Measurements from ENCODE around the gene NPC1. TPM values are rescaled to one million over a fixed set of nuclear protein-coding genes. Genes with fewer than 3 reads are reported as not detected.
"Not testable (repeated sequence)": the region's sequence is repeated elsewhere in the genome, so short reads cannot be mapped to it uniquely, and the experiment has no call there.

NPC1 gene
- total RNA-seq, 1 donor from 2014 or later = 38.1 TPM

- no peak for ATAC-seq
These were observed 65.0 kb downstream of the NPC1 start for GRCh38 chr18:23521271-23521670.

GRCh38 chr18:23519734-23520133 lies 66.6 kb downstream of the NPC1 start:
- ATAC-seq = peak; percentile 23

GRCh38 chr18:23515911-23516546 lies 70.3 kb downstream of the NPC1 start:
- peak; percentile 90 for ATAC-seq

DNA sequence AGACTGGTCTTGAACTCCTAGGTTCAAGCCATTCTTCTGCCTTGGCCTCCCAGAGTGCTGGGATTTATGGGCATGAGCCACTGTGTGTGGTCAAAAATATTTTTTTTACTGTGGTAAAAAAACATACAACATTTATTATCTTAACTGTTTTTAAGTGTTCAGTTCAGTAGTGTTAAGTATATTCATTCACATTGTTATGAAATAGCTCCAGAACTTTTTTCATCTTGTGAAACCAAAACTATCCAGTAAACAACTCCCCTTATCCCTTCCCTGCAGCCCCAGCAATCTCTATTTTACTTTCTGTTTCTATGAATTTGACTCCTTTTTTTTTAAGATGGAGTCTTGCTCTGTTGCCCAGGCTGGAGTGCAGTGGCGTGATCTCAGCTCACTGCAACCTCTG lies 73.7 kb downstream of the NPC1 start:
- no peak for ATAC-seq

DNA sequence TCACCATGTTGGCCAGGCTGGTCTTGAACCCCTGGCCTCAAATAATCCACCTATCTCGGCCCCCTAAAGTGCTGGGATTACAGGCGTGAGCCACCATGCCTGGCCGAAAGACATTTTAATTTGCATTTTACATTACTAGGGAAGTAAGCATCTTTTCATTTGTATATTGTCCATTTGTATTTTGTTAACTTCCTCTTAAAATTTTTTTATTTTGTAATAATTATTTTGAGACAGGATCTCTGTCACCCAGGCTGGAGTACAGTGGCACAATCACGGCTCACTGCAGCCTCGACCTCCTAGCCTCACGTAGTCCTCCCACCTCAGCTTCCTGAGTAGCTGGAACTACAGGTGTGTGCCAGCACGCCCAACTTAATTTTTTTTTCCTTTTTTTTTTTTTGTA lies 74.1 kb downstream of the NPC1 start:
- not testable (repeated sequence) for ATAC-seq

DNA sequence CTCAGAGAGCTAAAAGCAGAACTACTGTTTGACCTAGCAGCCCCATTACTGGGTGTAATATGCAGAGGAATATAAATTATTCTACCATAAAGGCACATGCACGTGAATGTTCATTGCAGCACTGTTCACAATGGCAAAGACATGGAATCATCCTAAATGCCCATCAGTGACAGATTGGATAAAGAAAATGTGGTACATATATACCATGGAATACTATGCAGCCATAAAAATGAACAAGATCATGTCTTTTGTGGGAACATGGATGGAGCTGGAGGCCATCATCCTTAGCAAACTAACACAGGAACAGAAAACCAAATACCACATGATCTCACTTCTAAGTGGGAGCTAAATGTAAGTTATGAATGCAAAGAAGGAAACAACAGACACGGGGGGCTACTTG lies 75.4 kb downstream of the NPC1 start:
- ATAC-seq = not testable (repeated sequence)

DNA sequence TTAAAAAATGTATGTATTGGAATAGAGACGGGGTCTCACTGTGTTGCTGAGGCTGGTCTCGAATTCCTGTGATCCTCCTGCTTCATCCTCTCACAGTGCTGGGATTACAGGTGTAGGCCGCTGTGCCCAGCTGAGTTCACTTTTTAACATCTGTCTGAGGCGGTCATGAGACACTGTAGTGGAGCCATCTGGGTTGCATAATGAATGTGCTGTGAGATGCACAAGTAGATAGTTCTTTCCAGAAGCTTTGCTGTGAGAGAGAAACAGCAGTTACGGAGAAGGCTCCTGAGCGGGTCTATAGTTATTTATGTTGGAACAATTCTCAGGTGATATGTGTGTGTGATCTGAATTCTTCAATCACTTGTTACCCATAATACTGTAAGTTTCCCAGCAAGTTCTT lies 79.9 kb downstream of the NPC1 start:
- no peak for ATAC-seq

DNA sequence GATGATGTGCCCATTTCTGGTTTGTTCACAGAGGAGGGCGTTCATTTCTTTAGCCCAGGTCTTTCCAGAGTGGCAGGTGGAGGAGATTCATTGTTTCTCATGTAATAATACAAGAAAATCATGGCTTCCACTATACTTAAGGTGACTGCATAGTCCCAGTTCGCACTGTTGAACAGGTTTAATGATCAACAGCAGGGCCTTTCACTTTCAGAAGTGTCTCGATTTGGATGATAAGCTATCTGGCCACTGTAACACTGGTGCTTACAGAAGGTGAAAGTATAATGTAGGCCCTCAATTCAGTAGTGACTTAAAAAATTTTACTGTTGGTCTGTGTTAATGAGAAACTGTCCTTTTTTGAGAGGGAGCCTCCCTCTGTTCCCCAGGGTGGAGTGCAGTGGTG lies 81.6 kb downstream of the NPC1 start:
- ATAC-seq = no peak

- ATAC-seq = no peak
These were observed 82.4 kb downstream of the NPC1 start for GRCh38 chr18:23503963-23504344.

DNA sequence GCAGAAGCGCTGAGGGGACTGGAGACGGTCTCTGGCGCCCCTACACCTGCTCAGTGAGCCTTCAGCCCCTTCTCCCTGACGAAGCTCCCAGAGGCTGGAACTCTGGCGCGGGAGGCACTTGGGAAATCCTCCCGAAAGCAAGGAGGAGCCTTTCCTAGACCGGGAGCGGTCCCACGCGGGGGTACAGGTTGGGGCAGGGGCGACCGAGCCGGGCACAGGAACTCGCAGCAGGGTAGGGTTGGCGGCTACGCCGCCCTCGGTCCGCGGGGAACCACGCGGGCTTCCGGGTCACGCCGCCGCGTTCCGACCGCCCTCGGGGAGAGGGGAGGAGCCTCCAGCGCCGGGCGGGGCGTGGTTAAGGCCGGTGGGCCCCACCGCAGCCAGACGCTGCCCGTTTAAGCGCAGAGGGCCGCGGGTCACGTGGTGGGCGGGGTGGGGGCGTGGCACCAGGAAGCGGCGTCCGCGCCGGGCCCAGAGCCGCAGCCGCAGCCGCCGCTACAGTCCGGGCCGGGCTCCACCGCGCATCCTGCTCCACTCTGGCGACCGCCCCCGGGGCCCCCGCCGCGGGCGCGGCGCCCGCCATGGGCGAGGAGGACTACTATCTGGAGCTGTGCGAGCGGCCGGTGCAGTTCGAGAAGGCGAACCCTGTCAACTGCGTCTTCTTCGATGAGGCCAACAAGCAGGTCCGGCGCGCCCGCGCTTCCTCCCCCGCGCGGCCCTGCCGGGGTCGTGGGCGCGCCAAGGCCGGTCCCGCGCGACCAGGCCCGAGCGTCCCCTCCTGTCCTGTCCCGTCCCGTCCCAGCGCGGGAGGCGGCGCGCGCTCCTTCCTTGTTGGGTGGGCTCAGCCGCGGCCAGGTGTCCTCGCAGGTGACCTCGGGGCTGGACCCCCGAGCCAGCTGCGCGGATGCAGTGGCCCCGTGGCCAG lies 83.0 kb downstream of the NPC1 start, which contains the start of gene RMC1:
RMC1 (plus strand) TSS at position 474 of the 925 bp plus-strand sequence; CDS start at position 582, 108 bp downstream.
- peak; percentile 98 for ATAC-seq

- ATAC-seq = no peak
These were observed 83.7 kb downstream of the NPC1 start for GRCh38 chr18:23502516-23503037.

- no peak for ATAC-seq
These were observed 84.7 kb downstream of the NPC1 start for GRCh38 chr18:23501626-23502025.

DNA sequence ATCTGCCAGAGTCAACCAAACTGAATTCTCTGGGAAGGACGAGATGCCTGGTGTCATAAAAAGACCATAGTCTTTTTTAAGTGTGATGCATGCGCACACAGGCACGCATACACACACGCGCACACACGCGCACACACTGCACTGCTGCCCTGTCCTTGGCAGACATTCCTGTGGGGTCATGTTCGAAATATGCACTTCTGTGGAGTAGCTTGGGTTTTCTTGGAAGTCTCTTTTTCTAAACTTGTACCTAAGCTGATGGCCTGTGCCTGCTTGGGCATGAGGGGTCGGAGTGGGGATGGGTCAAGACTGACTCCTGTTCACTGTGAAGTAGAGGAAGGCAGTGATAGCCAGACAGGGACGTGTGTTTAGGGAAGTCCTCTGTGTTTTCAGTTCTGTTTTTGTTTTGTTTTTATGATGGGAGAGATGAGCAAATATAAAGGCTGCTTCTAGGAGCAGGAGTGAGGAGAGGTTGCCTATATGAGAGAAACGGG lies 87.0 kb downstream of the NPC1 start:
- no peak for ATAC-seq

DNA sequence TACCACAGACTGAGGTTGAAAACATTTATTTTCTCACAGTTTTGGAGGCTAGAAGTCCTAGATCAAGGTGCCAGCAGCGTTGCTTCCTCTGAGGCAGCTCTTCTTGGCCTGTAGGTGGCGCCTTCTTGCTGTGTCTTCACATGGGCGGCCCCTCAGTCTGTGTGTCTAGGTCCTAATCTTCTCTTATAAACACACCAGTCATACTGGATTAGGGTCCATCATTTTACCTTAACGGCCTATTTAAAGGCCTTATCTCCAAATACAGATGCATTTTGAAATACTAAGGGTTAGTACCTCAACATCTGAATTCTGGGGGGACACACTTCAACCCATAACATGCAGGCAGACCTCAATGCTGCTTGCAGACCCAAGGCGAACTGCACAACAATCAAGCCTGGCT lies 87.4 kb downstream of the NPC1 start:
- ATAC-seq = no peak

GRCh38 chr18:23498117-23498516 lies 88.2 kb downstream of the NPC1 start:
- ATAC-seq = no peak

GRCh38 chr18:23495723-23496440 lies 90.4 kb downstream of the NPC1 start:
- peak; percentile 90 for ATAC-seq

- peak; percentile 90 for ATAC-seq
These were observed 91.3 kb downstream of the NPC1 start for GRCh38 chr18:23494992-23495391.

- ATAC-seq = no peak
These were observed 92.7 kb downstream of the NPC1 start for GRCh38 chr18:23493654-23494053.

- ATAC-seq = not testable (repeated sequence)
These were observed 96.7 kb downstream of the NPC1 start for GRCh38 chr18:23489586-23489985.

DNA sequence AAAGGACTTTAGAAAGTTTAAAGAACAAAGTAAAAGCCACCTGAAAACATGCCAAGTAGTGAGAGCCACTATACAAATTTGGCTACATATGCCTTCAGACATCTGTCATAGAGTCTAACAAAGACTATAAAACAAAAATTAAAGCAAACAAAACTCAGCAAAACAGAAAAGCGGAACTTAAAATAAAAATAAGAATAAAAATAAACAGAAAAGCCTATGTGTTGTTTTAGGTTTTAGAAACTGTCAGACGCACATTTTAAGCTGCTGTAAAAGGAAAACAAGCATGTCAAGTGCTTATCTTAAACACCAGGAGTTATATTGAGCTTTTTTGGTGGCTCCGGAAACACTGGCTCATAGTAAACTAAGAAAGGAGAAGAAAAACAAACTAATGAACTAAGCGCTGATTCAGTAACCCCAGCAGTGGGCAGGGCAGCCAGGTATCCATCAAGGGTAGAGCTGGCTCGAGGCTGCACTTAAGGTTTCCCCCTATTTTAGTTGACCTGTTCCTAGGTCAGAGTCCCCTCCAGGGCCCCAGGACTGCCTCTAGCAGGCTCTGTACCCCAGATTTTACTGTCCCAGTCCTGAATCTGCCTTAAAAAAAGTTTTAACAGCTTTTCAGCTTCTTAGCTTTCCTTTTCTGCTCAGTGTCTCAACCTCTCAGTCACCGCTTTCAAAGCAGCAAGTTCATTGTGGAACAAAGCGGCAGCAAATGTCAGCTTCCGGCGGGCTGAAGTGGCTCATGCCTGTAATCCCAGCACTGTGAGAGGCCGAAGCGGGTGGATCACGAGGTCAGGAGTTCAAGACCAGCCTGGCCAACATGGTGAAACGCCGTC lies 98.4 kb downstream of the NPC1 start:
- peak; percentile 38 for ATAC-seq

GRCh38 chr18:23485386-23485785 lies 100.9 kb downstream of the NPC1 start:
- ATAC-seq = no peak

Measured in esophagus mucosa (tissue), 1 donor.